ENCODE measurements around the gene TMC1. TPM values are rescaled to one million over a fixed set of nuclear protein-coding genes. Genes with fewer than 3 reads are reported as not detected.

Gene TMC1
- total RNA-seq, 4 donors from 2014 or later, result 0.30 to 2.3 (median 0.44) TPM; not detected in 1

DNA sequence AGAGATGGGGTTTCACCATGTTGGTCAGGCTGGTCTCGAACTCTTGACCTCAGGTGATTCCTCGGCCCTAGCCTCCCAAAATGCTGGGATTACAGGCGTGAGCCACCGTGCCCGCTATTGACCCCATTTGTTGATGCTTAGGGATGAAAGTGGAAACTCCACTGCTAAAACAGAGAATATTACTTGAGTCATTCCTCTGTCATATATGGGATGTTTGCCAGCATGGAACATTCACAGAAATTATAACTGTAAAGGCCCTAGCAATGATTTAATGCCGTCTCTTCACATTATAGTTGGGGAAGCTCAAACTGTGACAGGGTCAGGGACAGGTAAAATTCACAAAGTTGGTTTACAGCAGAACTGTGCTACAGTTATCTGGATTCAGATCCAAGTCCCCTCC, 94.5 kb downstream of the TMC1 start:
- no peak overlapping the region for H3K4me3 ChIP-seq
- 91 to 97% methylated on average over 5 to 6 of the region's 6 CpGs for WGBS, 2 donors
- H3K27ac ChIP-seq, result no peak overlapping the region
- no peaks in the 10 kb centered on the region for H3K4me1 ChIP-seq
- no peaks in the 10 kb centered on the region for H3K9me3 ChIP-seq
- DNase-seq (ENCODE audit: low spot score in 2 of 2), result no peak
- TF ChIP-seq EP300 (IDR thresholded peaks at IDR 0.05), result no peak
- no peaks in the 10 kb centered on the region for H3K36me3 ChIP-seq
- no peaks in the 10 kb centered on the region for H3K27me3 ChIP-seq

DNA sequence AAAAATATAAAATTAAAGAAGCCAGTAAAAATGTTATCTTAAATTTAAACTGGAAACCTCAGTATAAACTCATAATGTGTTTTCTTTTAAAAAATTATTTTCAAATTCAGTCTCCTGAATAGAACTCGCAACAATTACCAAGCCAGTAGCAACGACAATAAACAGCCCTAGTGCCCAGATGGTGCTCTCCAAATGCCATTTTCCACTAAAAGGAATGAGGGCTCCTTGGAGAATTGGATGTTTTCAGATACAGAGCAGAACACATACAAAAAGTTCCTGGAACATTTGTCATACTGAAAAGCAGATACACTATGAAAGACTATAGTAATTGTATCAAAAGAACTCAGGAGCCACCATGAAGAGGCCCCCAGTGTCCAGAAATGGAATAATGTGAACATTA, 97.4 kb downstream of the TMC1 start:
- Histone ChIP-seq H3K27me3 (no peaks in the 10 kb centered on the region), H3K27ac (no peak overlapping the region), H3K4me1 (no peaks in the 10 kb centered on the region), H3K36me3 (no peaks in the 10 kb centered on the region), H3K9me3 (no peaks in the 10 kb centered on the region), H3K4me3 (no peak overlapping the region)
- TF ChIP-seq, protein P1, sequence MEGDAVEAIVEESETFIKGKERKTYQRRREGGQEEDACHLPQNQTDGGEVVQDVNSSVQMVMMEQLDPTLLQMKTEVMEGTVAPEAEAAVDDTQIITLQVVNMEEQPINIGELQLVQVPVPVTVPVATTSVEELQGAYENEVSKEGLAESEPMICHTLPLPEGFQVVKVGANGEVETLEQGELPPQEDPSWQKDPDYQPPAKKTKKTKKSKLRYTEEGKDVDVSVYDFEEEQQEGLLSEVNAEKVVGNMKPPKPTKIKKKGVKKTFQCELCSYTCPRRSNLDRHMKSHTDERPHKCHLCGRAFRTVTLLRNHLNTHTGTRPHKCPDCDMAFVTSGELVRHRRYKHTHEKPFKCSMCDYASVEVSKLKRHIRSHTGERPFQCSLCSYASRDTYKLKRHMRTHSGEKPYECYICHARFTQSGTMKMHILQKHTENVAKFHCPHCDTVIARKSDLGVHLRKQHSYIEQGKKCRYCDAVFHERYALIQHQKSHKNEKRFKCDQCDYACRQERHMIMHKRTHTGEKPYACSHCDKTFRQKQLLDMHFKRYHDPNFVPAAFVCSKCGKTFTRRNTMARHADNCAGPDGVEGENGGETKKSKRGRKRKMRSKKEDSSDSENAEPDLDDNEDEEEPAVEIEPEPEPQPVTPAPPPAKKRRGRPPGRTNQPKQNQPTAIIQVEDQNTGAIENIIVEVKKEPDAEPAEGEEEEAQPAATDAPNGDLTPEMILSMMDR (IDR thresholded peaks at IDR 0.05), result no peak
- TF ChIP-seq POLR2A (IDR thresholded peaks at IDR 0.05), result no peak
- no peak for TF ChIP-seq EP300 (IDR thresholded peaks at IDR 0.05)
- no peak for DNase-seq (ENCODE audit: low spot score in 2 of 2)
- 47 to 60% methylated on average over 2 of the region's 2 CpGs for WGBS, 2 donors

DNA sequence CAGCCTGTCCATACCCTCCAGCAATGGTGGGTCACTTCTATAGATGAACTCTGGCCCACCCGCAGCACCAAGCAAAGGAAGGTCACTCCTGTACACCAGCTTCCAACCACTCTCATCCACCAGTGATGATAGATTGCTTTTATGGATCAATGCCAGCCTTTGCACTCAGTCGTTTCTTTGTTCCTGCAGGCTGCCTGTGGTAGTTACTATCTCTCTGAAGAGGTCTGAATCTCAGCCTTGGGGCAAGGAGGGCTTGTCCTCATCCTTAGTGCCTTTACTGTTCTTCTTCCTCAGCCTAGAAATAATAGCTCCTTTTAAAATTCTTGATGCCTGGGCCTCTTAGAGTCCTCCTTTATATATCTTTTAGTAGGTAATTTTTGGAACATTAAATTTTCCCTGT, 100.8 kb downstream of the TMC1 start:
- TF ChIP-seq POLR2A (IDR thresholded peaks at IDR 0.05) (no peak), EP300 (IDR thresholded peaks at IDR 0.05) (no peak)
- TF ChIP-seq, protein P1 (IDR thresholded peaks at IDR 0.05), result no peak
- DNase-seq (ENCODE audit: low spot score in 2 of 2), result no peak
- Histone ChIP-seq H3K4me1 (no peaks in the 10 kb centered on the region), H3K27ac (no peak overlapping the region), H3K4me3 (no peak overlapping the region), H3K27me3 (no peaks in the 10 kb centered on the region), H3K36me3 (no peaks in the 10 kb centered on the region), H3K9me3 (no peaks in the 10 kb centered on the region)
- 77 to 84% methylated on average over 2 of the region's 2 CpGs for WGBS, 2 donors

DNA sequence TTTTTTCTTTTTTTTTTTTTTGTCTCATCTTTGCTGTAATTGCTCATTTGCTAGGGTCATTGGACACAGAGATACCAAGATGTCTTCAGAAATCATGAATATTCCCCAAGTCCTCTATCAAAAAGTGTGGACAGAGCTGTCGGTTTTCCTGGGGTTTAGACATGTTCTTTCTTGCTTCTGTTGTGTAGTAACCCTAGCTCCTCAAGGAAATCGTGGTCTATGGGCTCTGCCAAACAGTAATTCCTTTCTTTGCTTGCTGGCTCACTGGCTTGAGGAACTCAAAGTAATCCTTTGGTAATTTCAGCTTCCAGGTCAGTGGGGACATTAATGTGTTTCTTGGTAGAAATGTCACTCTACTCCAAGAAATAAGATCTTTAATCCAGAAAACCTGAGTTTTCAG, 101.7 kb downstream of the TMC1 start:
- 46 to 49% methylated on average over 2 of the region's 2 CpGs for WGBS, 2 donors
- DNase-seq (ENCODE audit: low spot score in 2 of 2), result no peak
- Histone ChIP-seq H3K27ac (no peak overlapping the region), H3K4me1 (no peaks in the 10 kb centered on the region), H3K27me3 (no peaks in the 10 kb centered on the region), H3K4me3 (no peak overlapping the region), H3K9me3 (no peaks in the 10 kb centered on the region), H3K36me3 (no peaks in the 10 kb centered on the region)
- TF ChIP-seq, protein P1 (IDR thresholded peaks at IDR 0.05), result no peak
- TF ChIP-seq POLR2A (IDR thresholded peaks at IDR 0.05) (no peak), EP300 (IDR thresholded peaks at IDR 0.05) (no peak)

DNA sequence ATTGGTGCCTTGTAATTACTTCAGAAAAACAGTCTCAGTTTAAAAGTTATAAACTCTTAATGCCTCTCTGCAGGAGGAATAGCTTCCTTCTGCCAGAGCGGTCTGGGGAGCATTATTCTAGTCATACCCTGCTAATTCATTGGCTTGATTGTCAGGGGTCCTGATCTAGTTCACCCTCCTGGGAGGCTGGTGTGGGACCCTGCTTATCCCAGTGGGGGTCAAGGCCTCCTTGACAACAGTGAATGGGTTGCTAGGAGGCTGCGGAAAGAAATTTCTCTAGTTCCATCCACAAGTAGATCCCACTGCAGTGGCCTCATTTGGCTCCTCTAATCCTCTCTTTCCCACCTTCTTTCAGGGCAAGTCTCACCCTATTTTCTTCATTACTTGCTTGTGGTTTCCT, 105.7 kb downstream of the TMC1 start:
- H3K27me3 ChIP-seq, result no peaks in the 10 kb centered on the region
- no peak overlapping the region for H3K27ac ChIP-seq
- H3K4me1 ChIP-seq, result no peaks in the 10 kb centered on the region
- no peaks in the 10 kb centered on the region for H3K9me3 ChIP-seq
- no peak overlapping the region for H3K4me3 ChIP-seq
- no peaks in the 10 kb centered on the region for H3K36me3 ChIP-seq
- TF ChIP-seq, protein P1 (IDR thresholded peaks at IDR 0.05), result no peak
- TF ChIP-seq POLR2A (IDR thresholded peaks at IDR 0.05) (no peak), EP300 (IDR thresholded peaks at IDR 0.05) (no peak)
- no peak for DNase-seq (ENCODE audit: low spot score in 2 of 2)
- WGBS, 2 donors, result 92 to 98% methylated on average over 2 of the region's 2 CpGs

DNA sequence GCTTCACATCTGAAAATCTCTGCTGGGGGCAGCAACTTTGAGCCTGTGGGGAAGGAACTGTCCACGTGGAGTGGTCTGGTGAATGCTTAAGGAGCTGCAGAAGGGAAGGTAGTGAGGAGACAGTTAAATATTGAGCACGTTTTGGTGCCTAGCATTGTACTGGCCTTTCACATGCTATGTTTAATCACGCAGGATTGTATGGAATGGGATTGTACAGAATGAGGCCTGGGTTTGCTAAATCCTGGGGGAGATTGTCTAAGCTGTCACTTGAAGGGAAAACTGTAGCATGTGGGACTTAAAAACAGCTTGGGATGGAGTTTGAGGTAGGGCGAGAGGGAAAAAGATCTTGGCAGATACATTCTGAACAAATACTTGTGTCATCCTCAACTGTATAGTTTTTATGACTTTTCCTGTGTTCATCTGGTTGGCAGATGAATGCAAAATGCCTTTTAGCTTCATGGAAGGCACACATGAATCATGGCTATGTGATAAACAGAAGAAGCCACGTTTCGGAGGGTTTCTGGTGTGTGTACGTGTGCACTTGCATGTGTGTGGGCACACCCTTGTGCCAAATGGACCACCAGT, 106.6 kb downstream of the TMC1 start:
- H3K36me3 ChIP-seq, result no peaks in the 10 kb centered on the region
- TF ChIP-seq EP300 (IDR thresholded peaks at IDR 0.05) (no peak), POLR2A (IDR thresholded peaks at IDR 0.05) (no peak)
- TF ChIP-seq, protein P1 (IDR thresholded peaks at IDR 0.05), result no peak
- no peak overlapping the region for H3K27ac ChIP-seq
- 73% methylated on average over 7 of the region's 7 CpGs for WGBS, 2 donors
- H3K27me3 ChIP-seq, result no peaks in the 10 kb centered on the region
- no peaks in the 10 kb centered on the region for H3K9me3 ChIP-seq
- no peak overlapping the region for H3K4me3 ChIP-seq
- no peaks in the 10 kb centered on the region for H3K4me1 ChIP-seq
- no peak for DNase-seq (ENCODE audit: low spot score in 2 of 2)

Data from tibial nerve (tissue), 4 donors.